H1 (cell line): ENCODE results near the gene AOAH.

ENCODE experiments used
- CREB1 ChIP-seq: IDR thresholded peaks from 2 replicates; pipeline ENCODE4 v1.6.1; 2012; ENCODE audit warnings: inconsistent platforms
- CTCF ChIP-seq, 3 experiments: IDR thresholded peaks; 1 replicate in 2 of 3; 2 replicates in 1 of 3; pipeline versions ENCODE4 v1.5.1 to v1.6.1; 2011; ENCODE audit warnings: low read length in 3 of 3, mild to moderate bottlenecking in 3 of 3, inconsistent platforms in 2 of 3, low read depth in 1 of 3, moderate library complexity in 1 of 3; ENCODE audit not compliant: insufficient read depth in 1 of 3; ENCODE audit errors: control extremely low read depth in 1 of 3
- MAX ChIP-seq: IDR thresholded peaks from 2 replicates; pipeline ENCODE4 v1.6.1; 2012; ENCODE audit warnings: inconsistent platforms
- NRF1 ChIP-seq: IDR thresholded peaks from 2 replicates; pipeline ENCODE4 v1.6.1; 2011; ENCODE audit warnings: mild to moderate bottlenecking, low read depth, low read length, improper control_type of control experiment
- PHF8 ChIP-seq: fragments of 200-600 bp; sonication (generic); conservative IDR thresholded peaks from 2 replicates; pipeline ENCODE4 v1.7.1; 2012; ENCODE audit warnings: low read depth, mild to moderate bottlenecking, inconsistent platforms, low read length, moderate library complexity
- SIN3A ChIP-seq, 2 experiments: IDR thresholded peaks in 1 of 2; conservative IDR thresholded peaks in 1 of 2; 2 replicates each; pipeline ENCODE4 v1.6.1; 2011 to 2012; ENCODE audit warnings: low read length in 2 of 2, improper control_type of control experiment in 1 of 2, low read depth in 1 of 2, mild to moderate bottlenecking in 1 of 2
- ZNF274 ChIP-seq: IDR thresholded peaks from 2 replicates; pipeline ENCODE4 v1.7.0; 2012; ENCODE audit warnings: low read length, borderline replicate concordance; ENCODE audit errors: extremely low read depth

GRCh38 chr7:36475381-36475780 lies 248.9 kb downstream of the AOAH start:
- TF ChIP-seq SIN3A (conservative IDR thresholded peaks at IDR 0.05 in 1 of 2, IDR thresholded peaks at IDR 0.05 in 1 of 2; ENCODE audit: low read depth in 1 of 2, low read length in 2 of 2): no peak
- no peak for TF ChIP-seq CREB1
- no peak for TF ChIP-seq PHF8
- no peak for TF ChIP-seq CTCF (IDR thresholded peaks at IDR 0.05; ENCODE audit: control extremely low read depth in 1 of 3, insufficient read depth in 1 of 3, low read depth in 1 of 3, low read length in 3 of 3)
- TF ChIP-seq NRF1: no peak
- TF ChIP-seq ZNF274: no peak
- TF ChIP-seq MAX: no peak
